HepG2 (cell line): ENCODE data around the gene ITIH2. TPM values are rescaled to one million over a fixed set of nuclear protein-coding genes. Genes with fewer than 3 reads are reported as not detected.

Experiments
- CBX2 ChIP-seq, 2 experiments: fragments of 200-600 bp in 1 of 2; sonication (generic); formaldehyde crosslinking in 1 of 2; IDR thresholded peaks; 2 replicates each; pipeline versions ENCODE4 v1.7.0 to v1.8.1; 2018 to 2022; ENCODE audit warnings: low read depth in 2 of 2, low read length in 1 of 2, mild to moderate bottlenecking in 1 of 2, missing genetic modification reagents in 1 of 2
- CREB1 ChIP-seq, 2 experiments: fragments of 450-650 bp in 1 of 2; IDR thresholded peaks; 2 replicates each; pipeline ENCODE4 v1.6.1; 2016 to 2017; ENCODE audit warnings: control low read depth in 1 of 2, mild to moderate bottlenecking in 1 of 2, missing compliant biosample characterization in 1 of 2, missing genetic modification characterization in 1 of 2
- ELF4 ChIP-seq: sonication (generic); formaldehyde crosslinking; IDR thresholded peaks from 2 replicates; pipeline ENCODE4 v1.5.0; 2020; ENCODE audit warnings: missing genetic modification reagents, mild to moderate bottlenecking, moderate library complexity, borderline replicate concordance
- HNRNPL ChIP-seq: fragments of 200-400 bp; formaldehyde crosslinking; IDR thresholded peaks from 2 replicates; pipeline ENCODE4 v1.6.1; 2017; ENCODE audit warnings: mild to moderate bottlenecking, low read depth, low read length
- JUN ChIP-seq: sonication (generic); formaldehyde crosslinking; IDR thresholded peaks from 2 replicates; pipeline ENCODE4 v1.4.0; 2020; ENCODE audit warnings: mild to moderate bottlenecking, missing genetic modification reagents
- NFATC3 ChIP-seq: sonication (generic); formaldehyde crosslinking; IDR thresholded peaks from 2 replicates; pipeline ENCODE4 v1.5.1; 2020; ENCODE audit warnings: mild to moderate bottlenecking, missing genetic modification reagents
- NFYB ChIP-seq: sonication (generic); formaldehyde crosslinking; IDR thresholded peaks from 2 replicates; pipeline ENCODE4 v1.4.0; 2020; ENCODE audit warnings: missing genetic modification reagents
- NR1H2 ChIP-seq: sonication (generic); formaldehyde crosslinking; IDR thresholded peaks from 2 replicates; pipeline ENCODE4 v1.8.1; 2022; ENCODE audit warnings: low read depth, missing genetic modification reagents, borderline replicate concordance
- RAD21 ChIP-seq: fragments of 450-650 bp; formaldehyde crosslinking; IDR thresholded peaks from 2 replicates; pipeline ENCODE4 v1.5.0; 2020; ENCODE audit warnings: mild to moderate bottlenecking
- TCF7L2 ChIP-seq: IDR thresholded peaks from 2 replicates; pipeline ENCODE4 v1.6.1; 2011; ENCODE audit warnings: mild to moderate bottlenecking, low read depth, low read length, moderate library complexity
- TEAD3 ChIP-seq: optimal IDR thresholded peaks from 2 replicates; pipeline ENCODE3; 2016; ENCODE audit warnings: borderline replicate concordance
- TFE3 ChIP-seq: IDR thresholded peaks from 2 replicates; pipeline ENCODE4 v1.6.1; 2016
- ZFY ChIP-seq: sonication (generic); formaldehyde crosslinking; IDR thresholded peaks from 2 replicates; pipeline ENCODE4 v1.4.0; 2020; ENCODE audit warnings: missing genetic modification reagents
- ZNF235 ChIP-seq: sonication (generic); formaldehyde crosslinking; IDR thresholded peaks from 2 replicates; pipeline ENCODE4 v1.8.1; 2023; ENCODE audit warnings: mild to moderate bottlenecking, missing genetic modification reagents, borderline replicate concordance
- ZNF563 ChIP-seq: sonication (generic); formaldehyde crosslinking; IDR thresholded peaks from 2 replicates; pipeline ENCODE4 v1.8.0; 2022; ENCODE audit warnings: mild to moderate bottlenecking, moderate library complexity, missing genetic modification reagents
- ZNF746 ChIP-seq: sonication (generic); formaldehyde crosslinking; IDR thresholded peaks from 2 replicates; pipeline ENCODE4 v1.8.0; 2022; ENCODE audit warnings: mild to moderate bottlenecking, missing genetic modification reagents
- polyA plus RNA-seq, 8 experiments: library from polyadenylated mRNA; depleted of rRNA in 3 of 8; stranded (reverse) in 7 of 8; unstranded in 1 of 8; fragments of >200 nt; fragmentation: Illumina TruSeq in 4 of 8; extraction: Trizol in 4 of 8; gene quantifications; 2 replicates each; pipeline versions ENCODE4 v1.2.1 to v1.2.3, GENCODE V29; 2011 to 2016; ENCODE audit warnings: low read depth in 4 of 8, missing spikeins in 1 of 8, mixed read lengths in 1 of 8; ENCODE audit not compliant: insufficient read depth in 1 of 8
- total RNA-seq, 5 experiments: library from RNA; depleted of rRNA; stranded (reverse); fragments of >200 nt; fragmentation: Illumina TruSeq; extraction: Trizol; gene quantifications; 2 replicates each; pipeline ENCODE4 v1.2.3, GENCODE V29; 2016; ENCODE audit warnings: low read depth in 1 of 5
- TF ChIP-seq, protein P1 (sequence below): sonication (generic); formaldehyde crosslinking; IDR thresholded peaks from 2 replicates; pipeline ENCODE4 v1.4.0; 2020; ENCODE audit warnings: low read depth, missing genetic modification reagents
- TF ChIP-seq, protein P2 (sequence below): sonication (generic); formaldehyde crosslinking; IDR thresholded peaks from 2 replicates; pipeline ENCODE4 v1.4.0; 2020; ENCODE audit warnings: mild to moderate bottlenecking, missing genetic modification reagents
- TF ChIP-seq, protein P3 (sequence below): sonication (generic); formaldehyde crosslinking; IDR thresholded peaks from 2 replicates; pipeline ENCODE4 v1.4.0; 2020; ENCODE audit warnings: missing genetic modification reagents
- TF ChIP-seq, protein P4 (sequence below): IDR thresholded peaks from 2 replicates; pipeline ENCODE4 v1.6.1; 2016; ENCODE audit warnings: mild to moderate bottlenecking

ITIH2 gene
- total and polyA plus RNA-seq, 2 of the 13 experiments (the other 11 are each of a cell fraction or from before 2014, with no cell fraction given) = 1,197 to 1,427 TPM

- TF ChIP-seq, protein P1, sequence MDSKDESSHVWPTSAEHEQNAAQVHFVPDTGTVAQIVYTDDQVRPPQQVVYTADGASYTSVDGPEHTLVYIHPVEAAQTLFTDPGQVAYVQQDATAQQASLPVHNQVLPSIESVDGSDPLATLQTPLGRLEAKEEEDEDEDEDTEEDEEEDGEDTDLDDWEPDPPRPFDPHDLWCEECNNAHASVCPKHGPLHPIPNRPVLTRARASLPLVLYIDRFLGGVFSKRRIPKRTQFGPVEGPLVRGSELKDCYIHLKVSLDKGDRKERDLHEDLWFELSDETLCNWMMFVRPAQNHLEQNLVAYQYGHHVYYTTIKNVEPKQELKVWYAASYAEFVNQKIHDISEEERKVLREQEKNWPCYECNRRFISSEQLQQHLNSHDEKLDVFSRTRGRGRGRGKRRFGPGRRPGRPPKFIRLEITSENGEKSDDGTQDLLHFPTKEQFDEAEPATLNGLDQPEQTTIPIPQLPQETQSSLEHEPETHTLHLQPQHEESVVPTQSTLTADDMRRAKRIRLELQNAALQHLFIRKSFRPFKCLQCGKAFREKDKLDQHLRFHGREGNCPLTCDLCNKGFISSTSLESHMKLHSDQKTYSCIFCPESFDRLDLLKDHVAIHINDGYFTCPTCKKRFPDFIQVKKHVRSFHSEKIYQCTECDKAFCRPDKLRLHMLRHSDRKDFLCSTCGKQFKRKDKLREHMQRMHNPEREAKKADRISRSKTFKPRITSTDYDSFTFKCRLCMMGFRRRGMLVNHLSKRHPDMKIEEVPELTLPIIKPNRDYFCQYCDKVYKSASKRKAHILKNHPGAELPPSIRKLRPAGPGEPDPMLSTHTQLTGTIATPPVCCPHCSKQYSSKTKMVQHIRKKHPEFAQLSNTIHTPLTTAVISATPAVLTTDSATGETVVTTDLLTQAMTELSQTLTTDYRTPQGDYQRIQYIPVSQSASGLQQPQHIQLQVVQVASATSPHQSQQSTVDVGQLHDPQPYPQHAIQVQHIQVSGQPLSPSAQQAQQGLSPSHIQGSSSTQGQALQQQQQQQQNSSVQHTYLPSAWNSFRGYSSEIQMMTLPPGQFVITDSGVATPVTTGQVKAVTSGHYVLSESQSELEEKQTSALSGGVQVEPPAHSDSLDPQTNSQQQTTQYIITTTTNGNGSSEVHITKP (CRISPR knock-in tag) = no peak
- TF ChIP-seq ZNF563 (CRISPR knock-in tag) (no peak), NFYB (CRISPR knock-in tag) (no peak), TEAD3 (CRISPR knock-in tag) (peak; percentile 71), TCF7L2 (no peak), ELF4 (CRISPR knock-in tag) (no peak), ZNF746 (CRISPR knock-in tag) (no peak), JUN (CRISPR knock-in tag) (no peak), ZFY (CRISPR knock-in tag) (no peak), TFE3 (no peak), ZNF235 (CRISPR knock-in tag) (no peak), NR1H2 (CRISPR knock-in tag) (0 out of 2 replicates have a peak, but pooled peaks have one; percentile 43), NFATC3 (CRISPR knock-in tag) (no peak), CBX2 (IDR thresholded peaks at IDR 0.05; ENCODE audit: low read depth, low read length) (no peak), CBX2 (CRISPR knock-in tag; IDR thresholded peaks at IDR 0.05; ENCODE audit: low read depth) (no peak), RAD21 (0 out of 2 replicates have a peak, but pooled peaks have one; percentile 13), HNRNPL (peak; percentile 79), CREB1 (IDR thresholded peaks at IDR 0.05) (no peak), CREB1 (CRISPR knock-in tag; IDR thresholded peaks at IDR 0.05) (peak; percentile 13; the same call in 1 of the 2 replicates)
- TF ChIP-seq, protein P2, sequence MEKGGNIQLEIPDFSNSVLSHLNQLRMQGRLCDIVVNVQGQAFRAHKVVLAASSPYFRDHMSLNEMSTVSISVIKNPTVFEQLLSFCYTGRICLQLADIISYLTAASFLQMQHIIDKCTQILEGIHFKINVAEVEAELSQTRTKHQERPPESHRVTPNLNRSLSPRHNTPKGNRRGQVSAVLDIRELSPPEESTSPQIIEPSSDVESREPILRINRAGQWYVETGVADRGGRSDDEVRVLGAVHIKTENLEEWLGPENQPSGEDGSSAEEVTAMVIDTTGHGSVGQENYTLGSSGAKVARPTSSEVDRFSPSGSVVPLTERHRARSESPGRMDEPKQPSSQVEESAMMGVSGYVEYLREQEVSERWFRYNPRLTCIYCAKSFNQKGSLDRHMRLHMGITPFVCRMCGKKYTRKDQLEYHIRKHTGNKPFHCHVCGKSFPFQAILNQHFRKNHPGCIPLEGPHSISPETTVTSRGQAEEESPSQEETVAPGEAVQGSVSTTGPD (CRISPR knock-in tag) = no peak
- TF ChIP-seq, protein P3, sequence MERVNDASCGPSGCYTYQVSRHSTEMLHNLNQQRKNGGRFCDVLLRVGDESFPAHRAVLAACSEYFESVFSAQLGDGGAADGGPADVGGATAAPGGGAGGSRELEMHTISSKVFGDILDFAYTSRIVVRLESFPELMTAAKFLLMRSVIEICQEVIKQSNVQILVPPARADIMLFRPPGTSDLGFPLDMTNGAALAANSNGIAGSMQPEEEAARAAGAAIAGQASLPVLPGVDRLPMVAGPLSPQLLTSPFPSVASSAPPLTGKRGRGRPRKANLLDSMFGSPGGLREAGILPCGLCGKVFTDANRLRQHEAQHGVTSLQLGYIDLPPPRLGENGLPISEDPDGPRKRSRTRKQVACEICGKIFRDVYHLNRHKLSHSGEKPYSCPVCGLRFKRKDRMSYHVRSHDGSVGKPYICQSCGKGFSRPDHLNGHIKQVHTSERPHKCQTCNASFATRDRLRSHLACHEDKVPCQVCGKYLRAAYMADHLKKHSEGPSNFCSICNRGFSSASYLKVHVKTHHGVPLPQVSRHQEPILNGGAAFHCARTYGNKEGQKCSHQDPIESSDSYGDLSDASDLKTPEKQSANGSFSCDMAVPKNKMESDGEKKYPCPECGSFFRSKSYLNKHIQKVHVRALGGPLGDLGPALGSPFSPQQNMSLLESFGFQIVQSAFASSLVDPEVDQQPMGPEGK (CRISPR knock-in tag) = no peak
- TF ChIP-seq, protein P4, sequence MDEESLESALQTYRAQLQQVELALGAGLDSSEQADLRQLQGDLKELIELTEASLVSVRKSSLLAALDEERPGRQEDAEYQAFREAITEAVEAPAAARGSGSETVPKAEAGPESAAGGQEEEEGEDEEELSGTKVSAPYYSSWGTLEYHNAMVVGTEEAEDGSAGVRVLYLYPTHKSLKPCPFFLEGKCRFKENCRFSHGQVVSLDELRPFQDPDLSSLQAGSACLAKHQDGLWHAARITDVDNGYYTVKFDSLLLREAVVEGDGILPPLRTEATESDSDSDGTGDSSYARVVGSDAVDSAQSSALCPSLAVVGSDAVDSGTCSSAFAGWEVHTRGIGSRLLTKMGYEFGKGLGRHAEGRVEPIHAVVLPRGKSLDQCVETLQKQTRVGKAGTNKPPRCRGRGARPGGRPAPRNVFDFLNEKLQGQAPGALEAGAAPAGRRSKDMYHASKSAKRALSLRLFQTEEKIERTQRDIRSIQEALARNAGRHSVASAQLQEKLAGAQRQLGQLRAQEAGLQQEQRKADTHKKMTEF = peak; percentile 34; the same call in 1 of the 2 replicates
Observed at GRCh38 chr10:7696545-7696944, 6.6 kb upstream of the ITIH2 start (continued).
